Uterus (tissue), 2 donors: ENCODE results near the gene PHLPP1.

Source experiments
- POLR2A ChIP-seq, 2 donors: fragments of 450-650 bp; IDR thresholded peaks; one replicate each; pipeline ENCODE4 v1.6.1; 2016; ENCODE audit warnings: antibody characterized with exemption in 2 of 2, mild to moderate bottlenecking in 1 of 2, moderate library complexity in 1 of 2
- TF ChIP-seq, protein P1 (sequence below), 4 experiments: fragments of 200-600 bp in 2 of 4; fragments of 450-650 bp in 2 of 4; sonication (generic) in 2 of 4; IDR thresholded peaks; one replicate each; pipeline ENCODE4 v1.5.1; 2016 to 2019; ENCODE audit warnings: antibody characterized with exemption in 4 of 4, mild to moderate bottlenecking in 2 of 4, moderate library complexity in 1 of 4

DNA sequence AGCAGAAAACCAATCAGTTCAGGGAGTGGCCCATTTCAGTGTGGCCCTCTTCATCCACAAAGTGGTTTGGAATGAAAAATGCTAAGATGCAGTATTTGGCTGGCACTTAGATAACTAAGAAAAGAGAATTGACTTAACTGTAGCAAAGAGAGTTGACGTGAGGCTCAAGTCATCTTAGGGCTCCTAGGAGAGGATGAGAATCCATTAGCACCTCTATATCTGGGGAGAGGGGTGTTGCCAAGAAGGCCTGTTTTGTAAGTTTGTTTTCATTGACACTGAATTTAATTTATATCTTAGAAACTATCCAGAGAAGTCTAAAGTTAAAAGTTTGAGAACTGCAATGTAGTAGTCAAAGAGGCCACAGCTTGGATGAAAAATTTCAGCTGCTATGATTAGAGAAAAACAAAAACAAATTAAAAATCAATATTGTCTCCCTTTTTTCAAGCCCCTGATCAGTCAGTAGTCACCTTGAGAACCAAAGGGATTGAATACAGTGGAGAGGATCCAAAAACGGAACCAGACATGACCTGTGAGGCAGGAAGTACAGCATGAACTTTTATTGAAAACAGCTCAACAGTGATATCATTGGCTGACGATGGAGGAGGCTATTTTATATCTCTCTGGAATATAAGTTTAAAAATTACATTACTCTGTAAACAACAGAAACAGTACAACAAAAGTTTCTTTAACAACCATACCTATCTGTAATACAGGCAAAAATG, 52.7 kb downstream of the PHLPP1 start:
- TF ChIP-seq, protein P1, sequence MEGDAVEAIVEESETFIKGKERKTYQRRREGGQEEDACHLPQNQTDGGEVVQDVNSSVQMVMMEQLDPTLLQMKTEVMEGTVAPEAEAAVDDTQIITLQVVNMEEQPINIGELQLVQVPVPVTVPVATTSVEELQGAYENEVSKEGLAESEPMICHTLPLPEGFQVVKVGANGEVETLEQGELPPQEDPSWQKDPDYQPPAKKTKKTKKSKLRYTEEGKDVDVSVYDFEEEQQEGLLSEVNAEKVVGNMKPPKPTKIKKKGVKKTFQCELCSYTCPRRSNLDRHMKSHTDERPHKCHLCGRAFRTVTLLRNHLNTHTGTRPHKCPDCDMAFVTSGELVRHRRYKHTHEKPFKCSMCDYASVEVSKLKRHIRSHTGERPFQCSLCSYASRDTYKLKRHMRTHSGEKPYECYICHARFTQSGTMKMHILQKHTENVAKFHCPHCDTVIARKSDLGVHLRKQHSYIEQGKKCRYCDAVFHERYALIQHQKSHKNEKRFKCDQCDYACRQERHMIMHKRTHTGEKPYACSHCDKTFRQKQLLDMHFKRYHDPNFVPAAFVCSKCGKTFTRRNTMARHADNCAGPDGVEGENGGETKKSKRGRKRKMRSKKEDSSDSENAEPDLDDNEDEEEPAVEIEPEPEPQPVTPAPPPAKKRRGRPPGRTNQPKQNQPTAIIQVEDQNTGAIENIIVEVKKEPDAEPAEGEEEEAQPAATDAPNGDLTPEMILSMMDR (IDR thresholded peaks at IDR 0.05), result no peak
- TF ChIP-seq POLR2A (IDR thresholded peaks at IDR 0.05), result no peak
